ENCODE results near the gene PDE2A.

DNA sequence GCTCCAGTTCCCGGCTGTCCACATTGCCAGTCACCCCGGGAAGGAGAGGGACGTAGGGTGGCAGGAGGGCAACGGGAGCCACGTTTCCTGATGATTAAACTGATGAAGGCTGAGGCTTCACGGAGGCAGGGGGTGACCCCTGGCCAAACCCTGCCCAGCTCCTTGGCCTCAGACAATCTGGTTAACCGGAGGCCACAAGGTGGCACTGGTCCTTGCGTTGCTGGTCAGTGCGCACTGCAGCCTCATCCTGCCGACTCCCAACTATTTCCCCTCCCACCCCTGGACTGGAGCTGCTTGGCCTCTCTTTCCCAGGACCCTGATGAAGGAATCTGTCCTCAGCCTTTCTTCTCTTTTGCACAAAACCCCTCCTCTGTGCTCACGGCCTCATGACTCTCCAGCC, 75.3 kb downstream of the PDE2A start:
- TF ChIP-seq POLR2A (IDR thresholded peaks at IDR 0.05; ENCODE audit: low read depth, low read length) = no peak
- no peak for TF ChIP-seq POLR2AphosphoS5 (IDR thresholded peaks at IDR 0.05; ENCODE audit: low read depth, low read length)
- TF ChIP-seq TAF1 (IDR thresholded peaks at IDR 0.05; ENCODE audit: low read depth, low read length) = no peak
